ENCODE measurements around the gene ADAM12. TPM values are rescaled to one million over a fixed set of nuclear protein-coding genes. Genes with fewer than 3 reads are reported as not detected.

Gene ADAM12
- total and polyA plus RNA-seq, 10 of the 15 experiments (the other 5 are each of a cell fraction or from before 2014, with no cell fraction given): under 0.01 to 0.62 (median 0.04) TPM; not detected in 5

DNA sequence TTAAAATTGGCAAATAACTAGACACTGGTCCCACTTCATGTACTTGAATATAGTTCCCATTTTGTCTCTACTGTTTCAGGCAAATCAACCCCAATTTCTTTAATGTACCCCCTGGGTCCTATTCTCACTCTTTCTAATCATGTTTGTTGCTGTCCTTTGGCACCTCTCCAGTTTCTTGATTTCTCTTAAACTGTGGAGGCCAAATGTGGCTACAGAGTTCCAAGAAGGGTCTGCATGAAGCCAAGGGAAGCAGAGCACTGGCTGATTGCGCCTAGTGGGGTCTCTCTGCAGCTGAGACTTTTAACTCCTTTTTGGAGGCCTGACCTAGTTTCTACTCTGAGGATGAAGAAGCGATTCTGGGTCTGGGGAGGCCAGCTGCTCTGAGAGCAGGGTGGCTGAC, 6.7 kb upstream of the ADAM12 start:
- FAIRE-seq: no peak
- BruUV-seq (replicated peaks): no TSS peak
- ChIA-PET SMC1A (ENCODE audit: uncharacterized antibody, unreplicated experiment) (no interaction called here), RAD21 (ENCODE audit: unreplicated experiment) (no interaction called here), POLR2A (no interaction called here), CTCF (no interaction called here)
- Histone ChIP-seq H3K36me3 (ENCODE audit: control insufficient read depth in 2 of 2, insufficient read depth in 2 of 2, low read length in 1 of 2) (no peaks in the 10 kb centered on the region), H3K9me3 (replicated peaks; ENCODE audit: control insufficient read depth, insufficient read depth, low read length) (no peaks in the 10 kb centered on the region), H3K4me2 (ENCODE audit: control insufficient read depth, insufficient read depth) (no peak overlapping the region), H3K79me2 (ENCODE audit: control insufficient read depth, insufficient read depth, low read length) (no peaks in the 10 kb centered on the region), H3K4me1 (ENCODE audit: control insufficient read depth, insufficient read depth, low read length) (no peaks in the 10 kb centered on the region), H3K27ac (ENCODE audit: control insufficient read depth, insufficient read depth) (no peak overlapping the region), H3K27me3 (replicated peaks in 1 of 2; ENCODE audit: control insufficient read depth in 2 of 2, insufficient read depth in 2 of 2, low read length in 1 of 2) (no peaks in the 10 kb centered on the region), H4K20me1 (ENCODE audit: control insufficient read depth, insufficient read depth) (no peaks in the 10 kb centered on the region), H3K9ac (ENCODE audit: control insufficient read depth, insufficient read depth, low read length) (no peak overlapping the region), H3K4me3 (no peak overlapping the region), H2AFZ (ENCODE audit: control insufficient read depth, low read depth, low read length) (no peak overlapping the region)
- ATAC-seq: no peak
- TF ChIP-seq RAD51 (IDR thresholded peaks at IDR 0.05) (no peak), EGR1 (IDR thresholded peaks at IDR 0.05; ENCODE audit: borderline replicate concordance in 1 of 2, low read depth in 2 of 2, low read length in 2 of 2) (no peak), SMAD1 (IDR thresholded peaks at IDR 0.05; ENCODE audit: low read depth, partially characterized antibody) (no peak), NFXL1 (IDR thresholded peaks at IDR 0.05; ENCODE audit: borderline replicate concordance) (no peak), POLR2AphosphoS2 (IDR thresholded peaks at IDR 0.05; ENCODE audit: low read depth, low read length) (no peak), BACH1 (IDR thresholded peaks at IDR 0.05; ENCODE audit: borderline replicate concordance) (no peak)
- TF ChIP-seq, protein P1, sequence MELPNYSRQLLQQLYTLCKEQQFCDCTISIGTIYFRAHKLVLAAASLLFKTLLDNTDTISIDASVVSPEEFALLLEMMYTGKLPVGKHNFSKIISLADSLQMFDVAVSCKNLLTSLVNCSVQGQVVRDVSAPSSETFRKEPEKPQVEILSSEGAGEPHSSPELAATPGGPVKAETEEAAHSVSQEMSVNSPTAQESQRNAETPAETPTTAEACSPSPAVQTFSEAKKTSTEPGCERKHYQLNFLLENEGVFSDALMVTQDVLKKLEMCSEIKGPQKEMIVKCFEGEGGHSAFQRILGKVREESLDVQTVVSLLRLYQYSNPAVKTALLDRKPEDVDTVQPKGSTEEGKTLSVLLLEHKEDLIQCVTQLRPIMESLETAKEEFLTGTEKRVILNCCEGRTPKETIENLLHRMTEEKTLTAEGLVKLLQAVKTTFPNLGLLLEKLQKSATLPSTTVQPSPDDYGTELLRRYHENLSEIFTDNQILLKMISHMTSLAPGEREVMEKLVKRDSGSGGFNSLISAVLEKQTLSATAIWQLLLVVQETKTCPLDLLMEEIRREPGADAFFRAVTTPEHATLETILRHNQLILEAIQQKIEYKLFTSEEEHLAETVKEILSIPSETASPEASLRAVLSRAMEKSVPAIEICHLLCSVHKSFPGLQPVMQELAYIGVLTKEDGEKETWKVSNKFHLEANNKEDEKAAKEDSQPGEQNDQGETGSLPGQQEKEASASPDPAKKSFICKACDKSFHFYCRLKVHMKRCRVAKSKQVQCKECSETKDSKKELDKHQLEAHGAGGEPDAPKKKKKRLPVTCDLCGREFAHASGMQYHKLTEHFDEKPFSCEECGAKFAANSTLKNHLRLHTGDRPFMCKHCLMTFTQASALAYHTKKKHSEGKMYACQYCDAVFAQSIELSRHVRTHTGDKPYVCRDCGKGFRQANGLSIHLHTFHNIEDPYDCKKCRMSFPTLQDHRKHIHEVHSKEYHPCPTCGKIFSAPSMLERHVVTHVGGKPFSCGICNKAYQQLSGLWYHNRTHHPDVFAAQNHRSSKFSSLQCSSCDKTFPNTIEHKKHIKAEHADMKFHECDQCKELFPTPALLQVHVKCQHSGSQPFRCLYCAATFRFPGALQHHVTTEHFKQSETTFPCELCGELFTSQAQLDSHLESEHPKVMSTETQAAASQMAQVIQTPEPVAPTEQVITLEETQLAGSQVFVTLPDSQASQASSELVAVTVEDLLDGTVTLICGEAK (IDR thresholded peaks at IDR 0.05; ENCODE audit: borderline replicate concordance): no peak
- DNase-seq (ENCODE audit: low read depth, low spot score): no peak
- WGBS (ENCODE audit: insufficient coverage, insufficient replicate concordance, low lambda C conversion rate, missing lambda C conversion rate): 3% methylated on average over 2 of the region's 2 CpGs
- intact Hi-C loops (cut with micrococcal nuclease; ENCODE audit: unreplicated experiment) (no loop called here), in situ Hi-C loops (cut with MboI) (no loop called here)

Measured in GM12878 (cell line).